Fibroblast of lung (primary cell): Measurements from ENCODE around the gene INCENP. TPM values are rescaled to one million over a fixed set of nuclear protein-coding genes. Genes with fewer than 3 reads are reported as not detected.
A peak's percentile ranks its signal among the peaks of the same experiment; 100 is the strongest.

ENCODE experiments used
- DNase-seq, 2 donors: peaks; one replicate each; pipeline versions ENCODE4 v3.0.0 to v3.0.0-alpha.2; 2010; ENCODE audit warnings: low read depth in 2 of 2
- H2AFZ ChIP-seq: 2 replicates; pipeline ENCODE4 v1.5.1; 2012; ENCODE audit warnings: low read length, control low read depth, inconsistent platforms
- H3K27ac ChIP-seq: 2 replicates; pipeline ENCODE4 v1.5.1; 2011; ENCODE audit warnings: low read length, control low read depth; ENCODE audit not compliant: insufficient read depth
- H3K27me3 ChIP-seq: 2 replicates; pipeline ENCODE4 v1.5.1; 2011; ENCODE audit warnings: mild to moderate bottlenecking, low read length; ENCODE audit not compliant: control insufficient read depth, insufficient read depth
- H3K36me3 ChIP-seq: 2 replicates; pipeline ENCODE4 v1.5.1; 2011; ENCODE audit warnings: low read length; ENCODE audit not compliant: control insufficient read depth, insufficient read depth
- H3K4me1 ChIP-seq: 2 replicates; pipeline ENCODE4 v1.5.1; 2011; ENCODE audit warnings: low read length; ENCODE audit not compliant: control insufficient read depth, insufficient read depth; ENCODE audit errors: extremely low read depth
- H3K4me2 ChIP-seq: 2 replicates; pipeline ENCODE4 v1.5.1; 2011; ENCODE audit warnings: low read length, control low read depth; ENCODE audit not compliant: insufficient read depth; ENCODE audit errors: extremely low read depth
- H3K4me3 ChIP-seq, 4 experiments: fragments of 200-600 bp in 1 of 4; sonication (generic) in 1 of 4; replicated peaks in 1 of 4; 2 replicates each; pipeline ENCODE4 v1.5.1; 2011 to 2016; ENCODE audit warnings: low read length in 4 of 4, low read depth in 3 of 4, mild to moderate bottlenecking in 3 of 4, control low read depth in 2 of 4, inconsistent platforms in 1 of 4, mixed read lengths in 1 of 4; ENCODE audit not compliant: insufficient read depth in 1 of 4; ENCODE audit errors: control extremely low read depth in 1 of 4
- H3K79me2 ChIP-seq: 2 replicates; pipeline ENCODE4 v1.5.1; 2012; ENCODE audit warnings: mild to moderate bottlenecking, low read length, inconsistent platforms; ENCODE audit not compliant: control insufficient read depth, insufficient read depth
- H3K9ac ChIP-seq: 2 replicates; pipeline ENCODE4 v1.5.1; 2011; ENCODE audit warnings: mild to moderate bottlenecking, low read length, control low read depth; ENCODE audit not compliant: insufficient read depth
- H3K9me3 ChIP-seq: 2 replicates; pipeline ENCODE4 v1.5.1; 2012; ENCODE audit warnings: low read depth, low read length; ENCODE audit not compliant: control insufficient read depth, insufficient read depth
- H4K20me1 ChIP-seq: 2 replicates; pipeline ENCODE4 v1.5.1; 2011; ENCODE audit warnings: low read length; ENCODE audit not compliant: control insufficient read depth, insufficient read depth; ENCODE audit errors: extremely low read depth
- EZH2 ChIP-seq: IDR thresholded peaks from 2 replicates; pipeline ENCODE4 v1.5.1; 2012; ENCODE audit warnings: low read length, control low read depth, mild to moderate bottlenecking; ENCODE audit errors: missing control alignments
- polyA plus RNA-seq, 2 donors: library from polyadenylated mRNA; depleted of rRNA in 1 of 2; stranded (reverse) in 1 of 2; unstranded in 1 of 2; fragments of >200 nt; gene quantifications; 2 replicates each; pipeline ENCODE4 v1.2.1, GENCODE V29; 2011 to 2012; ENCODE audit warnings: missing spikeins in 1 of 2
- total RNA-seq: library from RNA; depleted of rRNA; stranded (reverse); fragments of >200 nt; gene quantifications from 2 replicates; pipeline ENCODE4 v1.2.1, GENCODE V29; 2014
- TF ChIP-seq, protein P1 (sequence below), 2 donors: IDR thresholded peaks in 1 of 2; conservative IDR thresholded peaks in 1 of 2; 1 replicate in 1 of 2; 2 replicates in 1 of 2; pipeline ENCODE4 v1.5.1; 2011 to 2012; ENCODE audit warnings: low read length in 2 of 2, control low read depth in 1 of 2, inconsistent platforms in 1 of 2, low read depth in 1 of 2, mild to moderate bottlenecking in 1 of 2

INCENP gene
- total and polyA plus RNA-seq, 2 donors (not counting 1 experiment from before 2014, with no cell fraction given), result 6.6 to 12.7 TPM

DNA sequence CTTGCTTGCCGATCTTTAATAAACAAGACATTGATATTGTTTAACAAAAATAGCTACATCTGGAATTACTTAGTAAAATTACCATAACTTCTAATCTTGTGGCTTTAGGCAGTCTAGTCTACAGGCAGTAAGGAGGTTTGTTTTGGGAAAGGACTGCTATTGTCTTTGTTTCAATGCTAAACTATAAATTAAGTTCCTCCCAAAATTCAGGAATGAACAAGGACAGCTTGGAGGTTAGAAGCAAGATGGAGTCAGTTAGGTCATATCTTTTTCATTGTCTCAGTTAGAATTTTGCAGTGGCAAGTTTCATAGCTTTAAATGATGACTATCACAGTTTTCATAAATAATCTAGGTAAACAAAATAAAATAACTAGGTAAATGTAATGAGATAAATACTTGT is 36.1 kb upstream of the INCENP start:
- H2AFZ ChIP-seq, result no peak overlapping the region
- TF ChIP-seq, protein P1, sequence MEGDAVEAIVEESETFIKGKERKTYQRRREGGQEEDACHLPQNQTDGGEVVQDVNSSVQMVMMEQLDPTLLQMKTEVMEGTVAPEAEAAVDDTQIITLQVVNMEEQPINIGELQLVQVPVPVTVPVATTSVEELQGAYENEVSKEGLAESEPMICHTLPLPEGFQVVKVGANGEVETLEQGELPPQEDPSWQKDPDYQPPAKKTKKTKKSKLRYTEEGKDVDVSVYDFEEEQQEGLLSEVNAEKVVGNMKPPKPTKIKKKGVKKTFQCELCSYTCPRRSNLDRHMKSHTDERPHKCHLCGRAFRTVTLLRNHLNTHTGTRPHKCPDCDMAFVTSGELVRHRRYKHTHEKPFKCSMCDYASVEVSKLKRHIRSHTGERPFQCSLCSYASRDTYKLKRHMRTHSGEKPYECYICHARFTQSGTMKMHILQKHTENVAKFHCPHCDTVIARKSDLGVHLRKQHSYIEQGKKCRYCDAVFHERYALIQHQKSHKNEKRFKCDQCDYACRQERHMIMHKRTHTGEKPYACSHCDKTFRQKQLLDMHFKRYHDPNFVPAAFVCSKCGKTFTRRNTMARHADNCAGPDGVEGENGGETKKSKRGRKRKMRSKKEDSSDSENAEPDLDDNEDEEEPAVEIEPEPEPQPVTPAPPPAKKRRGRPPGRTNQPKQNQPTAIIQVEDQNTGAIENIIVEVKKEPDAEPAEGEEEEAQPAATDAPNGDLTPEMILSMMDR (conservative IDR thresholded peaks at IDR 0.05 in 1 of 2, IDR thresholded peaks at IDR 0.05 in 1 of 2; ENCODE audit: low read depth in 1 of 2, low read length in 2 of 2), result no peak
- TF ChIP-seq EZH2, result no peak
- no peak overlapping the region for H3K9ac ChIP-seq

DNA sequence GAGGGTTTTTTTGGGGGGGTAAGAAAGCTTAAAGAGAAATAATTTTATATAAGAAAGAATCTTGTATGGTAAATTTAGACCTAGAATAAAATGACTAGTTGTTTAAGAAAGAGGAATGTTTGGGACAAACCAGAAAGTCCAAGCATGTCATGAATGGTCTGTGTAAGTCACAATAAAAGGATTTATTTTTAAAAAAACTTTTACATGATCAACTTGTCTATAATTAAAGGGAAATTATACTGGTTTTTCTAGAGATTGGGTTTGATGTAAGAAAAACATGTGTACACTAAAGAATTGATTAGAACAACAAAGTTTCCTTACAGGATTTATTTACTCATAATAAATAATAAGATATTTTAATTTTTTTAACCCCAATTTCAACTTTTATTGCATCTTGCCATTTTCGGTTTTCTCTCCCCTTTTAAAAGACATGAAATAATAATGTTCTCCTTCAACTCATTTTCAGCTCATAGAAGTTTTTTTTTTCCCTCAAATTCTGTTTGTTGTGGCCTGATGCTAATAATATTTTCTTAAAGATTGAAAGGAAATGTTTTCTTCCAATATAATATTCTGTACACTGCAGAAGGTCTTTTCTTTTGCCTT is 35.4 kb upstream of the INCENP start:
- H3K27me3 ChIP-seq, result no peaks in the 10 kb centered on the region
- no peak overlapping the region for H3K9ac ChIP-seq
- no peaks in the 10 kb centered on the region for H4K20me1 ChIP-seq
- peak in 1 of 2 donors; percentile 5 for DNase-seq
- no peaks in the 10 kb centered on the region for H3K9me3 ChIP-seq
- TF ChIP-seq, protein P1 (conservative IDR thresholded peaks at IDR 0.05 in 1 of 2, IDR thresholded peaks at IDR 0.05 in 1 of 2; ENCODE audit: low read depth in 1 of 2, low read length in 2 of 2), result no peak
- TF ChIP-seq EZH2, result no peak
- H2AFZ ChIP-seq, result no peak overlapping the region
- H3K4me1 ChIP-seq, result no peaks in the 10 kb centered on the region
- H3K27ac ChIP-seq, result no peak overlapping the region
- H3K4me2 ChIP-seq, result no peak overlapping the region
- no peaks in the 10 kb centered on the region for H3K79me2 ChIP-seq
- H3K36me3 ChIP-seq, result no peaks in the 10 kb centered on the region
- H3K4me3 ChIP-seq, result no peak overlapping the region

More for the DNA sequence above, 36.1 kb upstream of the INCENP start:
- Histone ChIP-seq H4K20me1 (no peaks in the 10 kb centered on the region), H3K9me3 (no peaks in the 10 kb centered on the region), H3K79me2 (no peaks in the 10 kb centered on the region), H3K36me3 (no peaks in the 10 kb centered on the region), H3K4me1 (no peaks in the 10 kb centered on the region), H3K27ac (no peak overlapping the region), H3K27me3 (no peaks in the 10 kb centered on the region), H3K4me3 (no peak overlapping the region), H3K4me2 (no peak overlapping the region)
- DNase-seq, result no peak

DNA sequence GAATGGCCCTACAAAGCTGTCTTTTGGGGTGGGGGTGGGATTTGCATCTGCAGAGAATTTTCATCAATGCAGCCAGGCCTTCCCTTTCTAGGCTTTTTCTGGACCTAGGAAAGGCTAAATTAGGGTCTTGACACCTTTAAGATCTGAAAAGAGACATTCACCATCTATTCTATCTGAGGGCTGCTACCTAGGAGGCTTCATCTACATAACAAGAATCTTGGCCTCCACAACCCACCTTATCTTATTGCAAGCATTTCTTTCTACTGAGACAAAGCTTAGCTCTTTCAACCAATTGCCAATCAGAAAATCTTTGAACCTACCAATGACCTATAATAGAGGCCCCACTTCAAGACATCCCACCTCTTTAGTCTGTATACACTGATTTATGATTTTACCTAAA is 20.7 kb upstream of the INCENP start:
- Histone ChIP-seq H3K9me3 (no peaks in the 10 kb centered on the region), H3K4me1 (peaks cover 14% of the 10 kb centered on the region), H3K4me3 (no peak overlapping the region), H3K36me3 (no peaks in the 10 kb centered on the region), H4K20me1 (no peaks in the 10 kb centered on the region), H3K9ac (no peak overlapping the region), H3K4me2 (no peak overlapping the region), H3K79me2 (no peaks in the 10 kb centered on the region), H2AFZ (no peak overlapping the region), H3K27ac (no peak overlapping the region), H3K27me3 (no peaks in the 10 kb centered on the region)
- TF ChIP-seq, protein P1 (conservative IDR thresholded peaks at IDR 0.05 in 1 of 2, IDR thresholded peaks at IDR 0.05 in 1 of 2; ENCODE audit: low read depth in 1 of 2, low read length in 2 of 2), result no peak
- no peak for TF ChIP-seq EZH2
- DNase-seq, result no peak
